HepG2 (cell line): Measurements from ENCODE around the gene DDAH2. TPM values are rescaled to one million over a fixed set of nuclear protein-coding genes. Genes with fewer than 3 reads are reported as not detected.
A peak's percentile ranks its signal among the peaks of the same experiment; 100 is the strongest.

Experiments
- ATAC-seq: fragments of 200-7000 bp; cut with Tn5 transposase; 3 replicates; pipeline ENCODE4 v1.9.1; 2020; ENCODE audit warnings: mild to moderate bottlenecking, moderate library complexity
- BruUV-seq: library from RNA; stranded (reverse); fragments of 400-500 nt; replicated peaks from 2 replicates; lab custom pipeline; 2021; lab: Mats Ljungman, UMichigan
- CTCF ChIA-PET: fragments of 300-600 bp; formaldehyde crosslinking; extraction: SDS; loops from one replicate; lab custom pipeline; 2021; ENCODE audit warnings: low total read pairs, inconsistent platforms, low intra/inter-chr PET ratio; lab: Yijun Ruan, JAX
- POLR2A ChIA-PET: fragments of 350-600 bp; sonication (Branson Sonifier 250); formaldehyde crosslinking; loops from one replicate; lab custom pipeline; 2020; ENCODE audit warnings: antibody characterized with exemption, inconsistent platforms; lab: Yijun Ruan, JAX
- DNase-seq: peaks from one replicate; pipeline ENCODE4 v3.0.0-alpha.2; 2015; ENCODE audit warnings: low spot score
- FAIRE-seq: peaks from 3 replicates; lab custom pipeline; 2011; peaks lifted over from hg19 to GRCh38; lab: Jason Lieb, UNC
- H2AFZ ChIP-seq: one replicate; pipeline ENCODE4 v1.6.1; 2011; ENCODE audit warnings: low read length, inconsistent platforms
- H3K27ac ChIP-seq: fragments of 300-600 bp; 3 replicates; pipeline ENCODE4 v1.8.0; 2011; ENCODE audit warnings: mixed run types, mild to moderate bottlenecking, mixed read lengths, low read length, inconsistent platforms; ENCODE audit not compliant: insufficient read depth; ENCODE audit errors: extremely low read length
- H3K27me3 ChIP-seq, 2 experiments: fragments of 200-600 bp in 1 of 2; 2 replicates in 1 of 2; 3 replicates in 1 of 2; pipeline versions ENCODE4 v1.6.0 to v1.8.0; 2011; ENCODE audit warnings: low read length in 2 of 2, mild to moderate bottlenecking in 2 of 2, moderate library complexity in 2 of 2, inconsistent platforms in 1 of 2; ENCODE audit not compliant: insufficient read depth in 2 of 2, control insufficient read depth in 1 of 2
- H3K36me3 ChIP-seq, 2 experiments: fragments of 200-600 bp in 1 of 2; replicated peaks in 1 of 2; 2 replicates in 1 of 2; 3 replicates in 1 of 2; pipeline versions ENCODE4 v1.5.1 to v1.8.0; 2011; ENCODE audit warnings: low read length in 2 of 2, inconsistent platforms in 1 of 2; ENCODE audit not compliant: insufficient read depth in 2 of 2, control insufficient read depth in 1 of 2
- H3K4me1 ChIP-seq: 2 replicates; pipeline ENCODE4 v1.5.1; 2012; ENCODE audit warnings: low read length, inconsistent platforms; ENCODE audit not compliant: insufficient read depth
- H3K4me2 ChIP-seq: 2 replicates; pipeline ENCODE4 v1.6.0; 2011; ENCODE audit warnings: low read depth, low read length, inconsistent platforms
- H3K4me3 ChIP-seq, 3 experiments: fragments of 200-600 bp in 1 of 3; sonication (generic), shearing (Covaris generic) in 1 of 3; replicated peaks in 1 of 3; 2 replicates each; pipeline ENCODE4 v1.5.1; 2011 to 2016; ENCODE audit warnings: low read length in 3 of 3, inconsistent platforms in 2 of 3, low read depth in 2 of 3, mild to moderate bottlenecking in 2 of 3, control low read depth in 1 of 3, mixed read lengths in 1 of 3; ENCODE audit not compliant: insufficient read depth in 1 of 3
- H3K79me2 ChIP-seq: one replicate; pipeline ENCODE4 v1.6.1; 2011; ENCODE audit warnings: low read length, inconsistent platforms; ENCODE audit not compliant: insufficient read depth
- H3K9ac ChIP-seq: 2 replicates; pipeline ENCODE4 v1.6.0; 2011; ENCODE audit warnings: mild to moderate bottlenecking, low read depth, low read length, inconsistent platforms; ENCODE audit not compliant: insufficient read depth
- H3K9me3 ChIP-seq: 2 replicates; pipeline ENCODE4 v1.5.1; 2012; ENCODE audit warnings: mild to moderate bottlenecking, low read length
- H4K20me1 ChIP-seq: 2 replicates; pipeline ENCODE4 v1.6.0; 2011; ENCODE audit warnings: inconsistent platforms, mild to moderate bottlenecking, low read length, moderate library complexity; ENCODE audit not compliant: insufficient read depth
- ADNP ChIP-seq: sonication (generic); formaldehyde crosslinking; IDR thresholded peaks from 2 replicates; pipeline ENCODE4 v1.4.0; 2020; ENCODE audit warnings: missing genetic modification reagents
- AFF4 ChIP-seq: sonication (generic); formaldehyde crosslinking; IDR thresholded peaks from 2 replicates; pipeline ENCODE4 v1.4.0; 2020; ENCODE audit warnings: missing genetic modification reagents
- GATA4 ChIP-seq: sonication (generic); IDR thresholded peaks from 2 replicates; pipeline ENCODE4 v1.6.1; 2016; ENCODE audit warnings: antibody characterized with exemption, low read depth, borderline replicate concordance
- HNF4G ChIP-seq, 2 experiments: sonication (generic) in 1 of 2; formaldehyde crosslinking in 1 of 2; IDR thresholded peaks; 2 replicates each; pipeline versions ENCODE4 v1.4.0 to v1.6.1; 2011 to 2020; ENCODE audit warnings: borderline replicate concordance in 2 of 2, low read depth in 2 of 2, mild to moderate bottlenecking in 2 of 2, low read length in 1 of 2, missing genetic modification reagents in 1 of 2, moderate library complexity in 1 of 2
- PITX1 ChIP-seq: sonication (generic); formaldehyde crosslinking; IDR thresholded peaks from 2 replicates; pipeline ENCODE4 v1.5.1; 2020; ENCODE audit warnings: mild to moderate bottlenecking, missing genetic modification reagents
- REPIN1 ChIP-seq: sonication (generic); formaldehyde crosslinking; IDR thresholded peaks from 2 replicates; pipeline ENCODE4 v1.8.0; 2022; ENCODE audit warnings: missing genetic modification reagents, low read depth, mild to moderate bottlenecking, borderline replicate concordance
- RFX1 ChIP-seq: fragments of 450-650 bp; IDR thresholded peaks from 2 replicates; pipeline ENCODE4 v1.6.1; 2017
- TRIM24 ChIP-seq: sonication (generic); formaldehyde crosslinking; IDR thresholded peaks from 2 replicates; pipeline ENCODE4 v1.8.0; 2022; ENCODE audit warnings: mild to moderate bottlenecking, missing genetic modification reagents
- ZBTB3 ChIP-seq: sonication (generic); formaldehyde crosslinking; IDR thresholded peaks from 2 replicates; pipeline ENCODE4 v1.4.0; 2020; ENCODE audit warnings: low read depth, mild to moderate bottlenecking, moderate library complexity, missing genetic modification reagents, borderline replicate concordance
- ZFP36L2 ChIP-seq: sonication (generic); formaldehyde crosslinking; IDR thresholded peaks from 2 replicates; pipeline ENCODE4 v1.4.0; 2020; ENCODE audit warnings: missing genetic modification reagents
- ZNF143 ChIP-seq: sonication (generic); formaldehyde crosslinking; IDR thresholded peaks from 2 replicates; pipeline ENCODE4 v1.4.0; 2020; ENCODE audit warnings: missing genetic modification reagents
- ZNF274 ChIP-seq: sonication (generic); formaldehyde crosslinking; IDR thresholded peaks from 2 replicates; pipeline ENCODE4 v1.5.1; 2020; ENCODE audit warnings: mild to moderate bottlenecking, missing genetic modification reagents
- ZNF740 ChIP-seq: sonication (generic); formaldehyde crosslinking; IDR thresholded peaks from 2 replicates; pipeline ENCODE4 v1.4.0; 2020; ENCODE audit warnings: missing genetic modification reagents
- ZNF800 ChIP-seq: sonication (generic); formaldehyde crosslinking; IDR thresholded peaks from 2 replicates; pipeline ENCODE4 v1.4.0; 2020; ENCODE audit warnings: missing genetic modification reagents
- WGBS: methylation state at CpG from one replicate; pipeline ENCODE4 v1.1.6; 2017; ENCODE audit warnings: low lambda C conversion rate; 5-methylcytosine and 5-hydroxymethylcytosine counted together
- in situ Hi-C: cut with HindIII; loops from 2 replicates; pipeline ENCODE4 v1.10.0; 2017; ENCODE audit warnings: low pct_unique_long_range_greater_than_20kb; ENCODE audit not compliant: extremely low pct_ligation_motif_present
- intact Hi-C: fragments of 100-400 bp; cut with micrococcal nuclease; formaldehyde crosslinking; loops from one replicate; pipeline ENCODE4 v1.10.0; 2022; ENCODE audit not compliant: unreplicated experiment
- polyA plus RNA-seq, 8 experiments: library from polyadenylated mRNA; depleted of rRNA in 3 of 8; stranded (reverse) in 7 of 8; unstranded in 1 of 8; fragments of >200 nt; fragmentation: Illumina TruSeq in 4 of 8; extraction: Trizol in 4 of 8; gene quantifications; 2 replicates each; pipeline versions ENCODE4 v1.2.1 to v1.2.3, GENCODE V29; 2011 to 2016; ENCODE audit warnings: low read depth in 4 of 8, missing spikeins in 1 of 8, mixed read lengths in 1 of 8; ENCODE audit not compliant: insufficient read depth in 1 of 8
- total RNA-seq, 5 experiments: library from RNA; depleted of rRNA; stranded (reverse); fragments of >200 nt; fragmentation: Illumina TruSeq; extraction: Trizol; gene quantifications; 2 replicates each; pipeline ENCODE4 v1.2.3, GENCODE V29; 2016; ENCODE audit warnings: low read depth in 1 of 5

Gene DDAH2
- total and polyA plus RNA-seq, 2 of the 13 experiments (the other 11 are each of a cell fraction or from before 2014, with no cell fraction given): 16.4 to 21.1 TPM

GRCh38 chr6:31736021-31736767 lies 7.1 kb upstream of the DDAH2 start, which contains the start of gene CLIC1 (continued):
- TF ChIP-seq ZNF740: no peak; the same call in 1 of the 2 replicates
- no peak for TF ChIP-seq ADNP (CRISPR knock-in tag)

- Histone ChIP-seq H3K9me3 (no peaks in the 10 kb centered on the region), H3K36me3 (peaks cover 18 to 42% of the 10 kb centered on the region in 2 experiments), H4K20me1 (peaks cover 33% of the 10 kb centered on the region; the same call in 1 of the 2 replicates), H3K27me3 (no peaks in the 10 kb centered on the region; a peak in 1 of 5 replicates), H3K4me1 (peaks cover 72% of the 10 kb centered on the region), H3K79me2 (peaks cover 41% of the 10 kb centered on the region), H3K4me3 (peak overlapping the region; percentile 71 to 92 (median 92)), H2AFZ (no peak overlapping the region), H3K4me2 (peak overlapping the region; percentile 98), H3K9ac (peak overlapping the region; percentile 98), H3K27ac (peak overlapping the region; percentile 99)
- intact Hi-C loops (loop anchor here (5.0 kb wide), 2 partner anchors 33 to 72 kb away; partner anchors contain the start of genes ABHD16A and LSM2), in situ Hi-C loops (loop anchor here (5.0 kb wide), 1 partner anchor 32 kb away; no protein-coding TSS in a partner anchor)
- BruUV-seq: no TSS peak
- whole genome bisulfite sequencing: 1% methylated on average over 17 of the region's 18 CpGs
- POLR2A ChIA-PET: interaction anchor here (0.7 to 11.3 kb wide), 23 partner anchors 11 to 353 kb away, joined by 3 to 279 read pairs (median 40); partner anchors contain the start of genes ABHD16A, APOM, BAG6 and C6orf47
- CTCF ChIA-PET: interaction anchor here (1.3 kb wide), 1 partner anchor 35 kb away, joined by 3 read pairs; no protein-coding TSS in a partner anchor
- peak; percentile 65 for DNase-seq
- no peak for ATAC-seq
- FAIRE-seq: no peak
- TF ChIP-seq ZFP36L2 (no peak), TRIM24 (CRISPR knock-in tag) (no peak), ZBTB3 (no peak), HNF4G (IDR thresholded peaks at IDR 0.05; ENCODE audit: borderline replicate concordance, low read depth, low read length) (no peak), HNF4G (CRISPR knock-in tag; IDR thresholded peaks at IDR 0.05; ENCODE audit: borderline replicate concordance, low read depth) (0 out of 2 replicates have a peak, but pooled peaks have one; percentile 4), GATA4 (0 out of 2 replicates have a peak, but pooled peaks have one; percentile 16), AFF4 (CRISPR knock-in tag) (0 out of 2 replicates have a peak, but pooled peaks have one; percentile 18), ZNF800 (no peak), PITX1 (no peak), RFX1 (no peak), ZNF143 (CRISPR knock-in tag) (no peak), REPIN1 (no peak), ZNF274 (CRISPR knock-in tag) (peak; percentile 56; the same call in 1 of the 2 replicates)
Observed at GRCh38 chr6:31734821-31735406, 5.8 kb upstream of the DDAH2 start.
